ENCODE measurements around the gene MLXIPL. TPM values are rescaled to one million over a fixed set of nuclear protein-coding genes. Genes with fewer than 3 reads are reported as not detected.

MLXIPL gene
- total and polyA plus RNA-seq, 2 of the 8 experiments (the other 6 are each of a cell fraction or from before 2014, with no cell fraction given): 9.4 to 10.6 TPM

DNA sequence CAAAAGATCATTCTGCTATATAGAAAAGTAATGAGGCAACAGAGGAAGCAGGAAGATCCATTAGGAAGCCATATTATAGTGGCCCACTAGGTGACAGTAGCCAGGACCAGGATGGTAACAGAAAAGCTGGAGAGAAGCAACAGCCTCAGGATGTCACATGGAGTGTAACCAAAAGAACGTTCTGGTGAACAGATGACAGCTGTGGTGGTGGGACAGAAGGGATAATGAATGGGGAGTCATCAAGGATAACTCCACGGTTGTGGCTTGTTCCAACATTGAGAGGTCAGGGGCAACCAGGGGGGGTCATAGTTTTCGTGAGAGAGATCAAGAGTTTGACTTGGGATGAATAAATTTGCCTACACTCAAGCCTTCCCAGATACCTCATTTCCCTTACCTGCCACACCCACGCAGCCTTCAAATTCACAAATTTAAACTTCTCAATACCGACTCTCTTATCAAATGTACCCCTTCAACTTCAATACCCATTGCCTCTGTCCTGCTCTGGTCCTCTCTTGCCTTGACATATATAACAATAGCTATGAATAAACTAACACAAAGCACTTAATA is 55.2 kb downstream of the MLXIPL start (continued):
- TF ChIP-seq EGR1 (IDR thresholded peaks at IDR 0.05; ENCODE audit: borderline replicate concordance, low read depth, low read length): no peak
- no peak for TF ChIP-seq CEBPB (IDR thresholded peaks at IDR 0.05; ENCODE audit: low read depth, low read length)
- no peak for TF ChIP-seq RNF2 (IDR thresholded peaks at IDR 0.05; ENCODE audit: borderline replicate concordance, low read depth, low read length, missing control alignments, poor library complexity, severe bottlenecking)
- TF ChIP-seq SIX5 (IDR thresholded peaks at IDR 0.05; ENCODE audit: low read depth, low read length): no peak
- TF ChIP-seq CTBP2 (IDR thresholded peaks at IDR 0.05; ENCODE audit: borderline replicate concordance, insufficient read depth, insufficient read length, low read length): no peak
